Right ventricle myocardium superior (tissue), 1 donor: ENCODE results near the gene DOCK1. TPM values are rescaled to one million over a fixed set of nuclear protein-coding genes. Genes with fewer than 3 reads are reported as not detected.
"Not testable (repeated sequence)": the region's sequence is repeated elsewhere in the genome, so short reads cannot be mapped to it uniquely, and the experiment has no call there.

Source experiments
- ATAC-seq: fragments of 200-7000 bp; cut with Tn5 transposase; one replicate; pipeline ENCODE4 v1.9.1; 2020; ENCODE audit warnings: mild to moderate bottlenecking; ENCODE audit not compliant: poor library complexity
- DNase-seq: peaks from one replicate; pipeline ENCODE4 v3.0.0-alpha.2; 2020
- intact Hi-C: fragments of 100-400 bp; cut with DNase I; formaldehyde crosslinking; loops from one replicate; pipeline ENCODE4 v1.11.2; 2022
- long read RNA-seq: library from polyadenylated mRNA; unstranded; transcript quantifications from one replicate; pipeline ENCODE4 v2.0.0, GENCODE V29; 2021
- total RNA-seq: library from RNA; stranded (reverse); fragmentation: NEBNext Ultra II Directional; extraction: Animal tissue kit (Norgen Biotek cat#: 25700); gene quantifications from one replicate; pipeline ENCODE4 v1.2.1, GENCODE V29; 2021
- donor health status: DM: no; HTN: yes; CAD: no; lungs with severe emphysema.

DOCK1 gene
- total RNA-seq: 14.3 TPM
- long read RNA-seq, full-length matches to known transcripts: 1 of 8 reads
- long read RNA-seq, partial matches to known transcripts: 3 of 8 reads
- long read RNA-seq, other reads (novel, unspliced or antisense): 4 of 8 reads

GRCh38 chr10:126904818-126905701 lies at the start of gene DOCK1:
Gene DOCK1, plus strand, starts transcription at chr10:126905428. Its CDS starts 90 bp downstream, at chr10:126905518.
- peak; percentile 93 for ATAC-seq
- intact Hi-C loops: no loop called here
- peak; percentile 83 for DNase-seq

- DNase-seq (no peak), ATAC-seq (no peak)
- intact Hi-C loops: no loop called here
Measured at GRCh38 chr10:126857178-126857806, 47.9 kb upstream of the DOCK1 start.

- intact Hi-C loops: no loop called here
Measured at GRCh38 chr10:126867567-126868365, 37.5 kb upstream of the DOCK1 start.

GRCh38 chr10:126868371-126868770 lies 36.9 kb upstream of the DOCK1 start:
- DNase-seq (no peak), ATAC-seq (no peak)
- intact Hi-C loops: no loop called here

More at GRCh38 chr10:126867567-126868365, 37.5 kb upstream of the DOCK1 start:
- ATAC-seq (no peak), DNase-seq (no peak)

GRCh38 chr10:126872135-126872534 lies 33.1 kb upstream of the DOCK1 start:
- ATAC-seq (no peak), DNase-seq (no peak)
- intact Hi-C loops: no loop called here

- intact Hi-C loops: no loop called here
- no peak for ATAC-seq
- DNase-seq: no peak
Measured at GRCh38 chr10:126872768-126873167, 32.5 kb upstream of the DOCK1 start.

GRCh38 chr10:126876456-126876855 lies 28.8 kb upstream of the DOCK1 start:
- ATAC-seq (no peak), DNase-seq (no peak)
- intact Hi-C loops: no loop called here

GRCh38 chr10:126877390-126877789 lies 27.8 kb upstream of the DOCK1 start:
- intact Hi-C loops: no loop called here
- ATAC-seq (no peak), DNase-seq (no peak)

GRCh38 chr10:126878594-126878993 lies 26.6 kb upstream of the DOCK1 start:
- intact Hi-C loops: no loop called here
- no peak for ATAC-seq
- no peak for DNase-seq

GRCh38 chr10:126880926-126881325 lies 24.3 kb upstream of the DOCK1 start:
- DNase-seq (no peak), ATAC-seq (no peak)
- intact Hi-C loops: no loop called here

GRCh38 chr10:126882055-126882454 lies 23.2 kb upstream of the DOCK1 start:
- ATAC-seq, DNase-seq, intact Hi-C loops: not testable (repeated sequence)

GRCh38 chr10:126888436-126888835 lies 16.8 kb upstream of the DOCK1 start:
- ATAC-seq, intact Hi-C loops: not testable (repeated sequence)

GRCh38 chr10:126889421-126889820 lies 15.8 kb upstream of the DOCK1 start:
- no peak for ATAC-seq
- intact Hi-C loops: no loop called here
- DNase-seq: no peak

More at GRCh38 chr10:126888436-126888835, 16.8 kb upstream of the DOCK1 start:
- not testable (repeated sequence) for DNase-seq

GRCh38 chr10:126890797-126891196 lies 14.4 kb upstream of the DOCK1 start:
- ATAC-seq, intact Hi-C loops: not testable (repeated sequence)

GRCh38 chr10:126892226-126893175 lies 12.7 kb upstream of the DOCK1 start:
- intact Hi-C loops: no loop called here
- ATAC-seq (no peak), DNase-seq (no peak)

More at GRCh38 chr10:126890797-126891196, 14.4 kb upstream of the DOCK1 start:
- DNase-seq: not testable (repeated sequence)

GRCh38 chr10:126893206-126893605 lies 12.0 kb upstream of the DOCK1 start:
- intact Hi-C loops: no loop called here

GRCh38 chr10:126893841-126894240 lies 11.4 kb upstream of the DOCK1 start:
- intact Hi-C loops: no loop called here
- no peak for ATAC-seq

More at GRCh38 chr10:126893206-126893605, 12.0 kb upstream of the DOCK1 start:
- ATAC-seq: no peak
- DNase-seq: no peak

More at GRCh38 chr10:126893841-126894240, 11.4 kb upstream of the DOCK1 start:
- DNase-seq: no peak
